Measurements from ENCODE around the gene SOBP.

DNA sequence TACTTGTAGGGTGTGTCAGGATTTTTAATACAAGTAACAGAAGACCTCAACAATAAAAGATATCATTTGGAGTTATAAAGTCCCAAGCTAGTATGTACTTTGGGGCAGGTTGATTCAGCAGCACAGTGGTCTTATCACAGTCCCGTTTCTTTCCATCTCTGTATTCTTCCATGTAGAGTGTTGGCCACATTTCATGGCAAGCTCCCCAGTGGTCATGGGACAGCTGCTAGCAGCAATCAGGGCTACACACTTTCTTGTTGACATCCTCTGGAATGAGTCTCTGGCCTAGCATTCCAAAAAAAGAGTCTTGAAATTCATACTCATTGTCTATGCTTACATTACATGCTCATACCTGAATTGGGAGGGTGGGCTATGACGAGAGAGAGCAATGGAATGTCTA, 53.2 kb downstream of the SOBP start:
- TF ChIP-seq, protein P1, sequence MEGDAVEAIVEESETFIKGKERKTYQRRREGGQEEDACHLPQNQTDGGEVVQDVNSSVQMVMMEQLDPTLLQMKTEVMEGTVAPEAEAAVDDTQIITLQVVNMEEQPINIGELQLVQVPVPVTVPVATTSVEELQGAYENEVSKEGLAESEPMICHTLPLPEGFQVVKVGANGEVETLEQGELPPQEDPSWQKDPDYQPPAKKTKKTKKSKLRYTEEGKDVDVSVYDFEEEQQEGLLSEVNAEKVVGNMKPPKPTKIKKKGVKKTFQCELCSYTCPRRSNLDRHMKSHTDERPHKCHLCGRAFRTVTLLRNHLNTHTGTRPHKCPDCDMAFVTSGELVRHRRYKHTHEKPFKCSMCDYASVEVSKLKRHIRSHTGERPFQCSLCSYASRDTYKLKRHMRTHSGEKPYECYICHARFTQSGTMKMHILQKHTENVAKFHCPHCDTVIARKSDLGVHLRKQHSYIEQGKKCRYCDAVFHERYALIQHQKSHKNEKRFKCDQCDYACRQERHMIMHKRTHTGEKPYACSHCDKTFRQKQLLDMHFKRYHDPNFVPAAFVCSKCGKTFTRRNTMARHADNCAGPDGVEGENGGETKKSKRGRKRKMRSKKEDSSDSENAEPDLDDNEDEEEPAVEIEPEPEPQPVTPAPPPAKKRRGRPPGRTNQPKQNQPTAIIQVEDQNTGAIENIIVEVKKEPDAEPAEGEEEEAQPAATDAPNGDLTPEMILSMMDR (IDR thresholded peaks at IDR 0.05), result no peak
- TF ChIP-seq POLR2A (IDR thresholded peaks at IDR 0.05), result no peak

All from esophagus squamous epithelium (tissue), 4 donors.